ENCODE data around the gene C19orf73.

Gene C19orf73

GRCh38 chr19:49120868-49121267 is 1.9 kb upstream of the C19orf73 start:
- no peak for DNase-seq

- DNase-seq = no peak
These were observed 1.4 kb upstream of the C19orf73 start for GRCh38 chr19:49120325-49120683.

- DNase-seq = no peak
These were observed 725 bp upstream of the C19orf73 start, which contains the start of gene PPFIA3 for GRCh38 chr19:49119411-49120324. Gene PPFIA3, plus strand, starts transcription at chr19:49119544. Its CDS starts 8,330 bp downstream, at chr19:49127874.

DNA sequence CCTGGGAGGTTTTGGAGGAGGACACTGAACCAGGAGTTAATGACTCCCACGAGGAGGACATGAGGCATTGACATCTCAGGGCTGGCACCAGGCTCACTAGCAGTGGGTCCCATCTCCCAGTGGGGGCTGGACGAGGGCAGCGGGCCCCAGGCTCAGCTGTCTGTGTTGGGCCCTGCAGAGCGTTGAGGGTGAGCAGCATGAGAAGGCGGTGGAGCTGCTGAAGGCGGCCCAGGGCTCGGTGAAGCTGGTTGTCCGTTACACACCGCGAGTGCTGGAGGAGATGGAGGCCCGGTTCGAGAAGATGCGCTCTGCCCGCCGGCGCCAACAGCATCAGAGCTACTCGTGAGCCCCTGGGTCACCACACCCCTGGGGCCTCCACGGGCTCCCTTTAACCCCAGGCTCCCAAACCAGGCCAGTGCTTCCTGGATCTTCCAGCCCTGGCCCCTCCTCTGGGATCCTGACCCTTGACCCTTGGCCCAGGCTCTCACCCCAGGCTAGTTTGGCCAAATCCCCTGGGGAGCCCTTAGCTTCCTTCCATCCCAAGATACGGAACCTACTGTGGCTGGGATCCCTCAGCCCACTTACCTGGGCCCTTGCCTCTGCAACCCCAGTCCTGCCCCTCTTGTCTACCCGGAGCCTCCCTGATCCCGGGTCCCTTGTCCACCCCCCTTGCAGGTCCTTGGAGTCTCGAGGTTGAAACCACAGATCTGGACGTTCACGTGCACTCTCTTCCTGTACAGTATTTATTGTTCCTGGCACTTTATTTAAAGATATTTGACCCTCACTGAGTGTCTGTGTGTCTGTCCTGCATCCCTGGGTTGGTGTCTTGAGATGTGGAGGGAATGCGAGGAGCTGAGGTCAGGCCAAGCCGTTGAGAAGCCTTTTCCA is 1.0 kb downstream of the C19orf73 start:
- no peak for DNase-seq

DNA sequence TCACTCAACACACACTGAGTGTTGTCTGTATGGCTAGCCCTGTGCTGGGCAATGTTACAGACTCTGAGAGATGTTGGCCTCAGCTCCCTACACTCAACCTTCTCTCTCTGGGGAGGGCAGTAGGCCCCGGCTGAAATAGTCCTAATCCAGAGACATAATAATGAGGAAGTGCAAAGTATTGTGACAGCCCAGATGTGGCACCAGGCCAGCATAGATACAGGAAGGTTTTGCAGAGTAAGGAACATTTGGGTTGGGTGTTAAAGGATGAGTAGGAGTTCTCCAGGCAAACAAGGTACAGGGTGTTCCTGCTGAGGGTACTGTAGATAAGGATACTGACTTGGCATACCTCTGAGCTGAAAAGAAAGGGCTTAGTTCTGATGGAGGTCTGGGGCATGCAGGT is 2.4 kb downstream of the C19orf73 start:
- DNase-seq = no peak

- DNase-seq = peak; percentile 50
These were observed 4.1 kb downstream of the C19orf73 start for GRCh38 chr19:49114630-49115363.

- peak; percentile 55 for DNase-seq
These were observed 4.9 kb downstream of the C19orf73 start, which contains the start of gene LIN7B for GRCh38 chr19:49113762-49114629. Gene LIN7B, plus strand, starts transcription at chr19:49114370. Its CDS starts 35 bp downstream, at chr19:49114405.

- DNase-seq = no peak
These were observed 7.5 kb downstream of the C19orf73 start for GRCh38 chr19:49111218-49111998.

DNA sequence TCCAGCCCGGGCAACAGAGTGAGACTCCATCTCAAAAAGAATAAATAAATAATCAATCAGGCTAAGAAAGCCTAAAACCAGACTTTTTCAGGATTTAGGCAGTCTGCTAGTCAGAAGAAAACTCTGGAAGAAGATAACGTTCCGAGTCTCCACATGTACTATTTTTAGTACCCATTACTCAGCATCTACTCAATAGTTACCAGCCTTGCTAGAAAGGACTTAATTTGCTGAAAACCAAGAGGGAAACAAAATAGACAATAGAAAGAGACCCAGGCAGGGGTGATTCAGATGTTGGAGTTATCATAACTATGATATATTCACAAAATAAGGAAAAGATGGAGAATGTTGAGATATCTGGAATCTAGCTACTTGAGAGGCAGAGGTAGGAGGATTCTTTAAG is 8.4 kb downstream of the C19orf73 start:
- DNase-seq = no peak

GRCh38 chr19:49109569-49110233 is 9.2 kb downstream of the C19orf73 start:
- DNase-seq = no peak

GRCh38 chr19:49109051-49109450 is 9.9 kb downstream of the C19orf73 start:
- DNase-seq = no peak

- DNase-seq = no peak
These were observed 11.1 kb downstream of the C19orf73 start for GRCh38 chr19:49107625-49108459.

DNA sequence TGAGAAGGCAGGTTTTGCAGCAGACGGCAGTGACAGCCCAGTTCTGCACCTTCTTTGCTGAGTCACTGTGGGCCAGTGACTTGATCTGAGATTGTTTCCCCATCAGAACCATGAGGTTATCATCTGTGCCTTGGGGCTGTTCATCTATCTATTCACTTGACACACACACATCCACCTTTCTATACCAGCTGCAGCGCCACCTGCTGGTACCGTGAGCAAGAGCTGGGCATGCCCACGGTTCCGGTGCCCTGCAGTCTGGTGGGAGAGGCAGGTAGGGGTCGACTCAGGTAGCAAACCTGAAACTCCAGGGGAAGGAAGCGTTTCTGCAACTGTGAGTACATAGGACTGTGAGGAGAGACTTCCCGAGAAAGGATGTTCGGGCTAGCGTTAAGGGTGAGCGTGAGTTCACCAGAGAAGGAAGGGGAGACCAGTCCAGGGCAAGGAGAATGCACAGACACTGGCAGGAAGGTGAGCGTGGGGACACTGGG is 12.3 kb downstream of the C19orf73 start:
- no peak for DNase-seq

DNA sequence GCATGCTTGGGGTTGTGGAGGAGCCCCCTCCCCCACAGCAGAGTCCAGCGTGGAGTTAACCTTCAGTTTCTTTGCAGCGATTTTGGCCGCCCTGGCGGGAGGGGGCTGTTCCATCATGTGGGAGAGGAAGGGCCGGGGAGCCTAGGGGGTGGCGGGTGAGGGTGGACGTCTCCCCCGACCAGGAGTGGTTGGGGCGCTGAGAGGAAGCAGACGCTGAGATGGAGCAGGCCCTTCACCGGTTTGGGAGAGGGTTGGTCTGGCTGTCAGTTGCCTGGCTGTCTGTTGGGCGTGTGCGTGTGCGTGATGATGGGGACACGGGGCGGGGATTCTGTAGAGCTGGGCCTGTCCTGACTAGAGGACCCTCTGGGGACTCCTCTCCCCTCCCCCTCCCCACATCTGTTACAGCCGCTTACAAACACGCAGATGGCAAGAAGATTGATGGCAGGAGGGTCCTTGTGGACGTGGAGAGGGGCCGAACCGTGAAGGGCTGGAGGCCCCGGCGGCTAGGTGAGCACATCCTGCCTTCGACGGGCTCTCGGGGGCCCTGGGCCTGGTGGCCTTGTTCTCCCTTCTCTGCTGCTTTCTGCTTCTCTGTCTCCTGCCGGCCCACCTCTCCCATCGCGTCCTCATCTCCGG is 14.6 kb downstream of the C19orf73 start:
- no peak for DNase-seq

DNA sequence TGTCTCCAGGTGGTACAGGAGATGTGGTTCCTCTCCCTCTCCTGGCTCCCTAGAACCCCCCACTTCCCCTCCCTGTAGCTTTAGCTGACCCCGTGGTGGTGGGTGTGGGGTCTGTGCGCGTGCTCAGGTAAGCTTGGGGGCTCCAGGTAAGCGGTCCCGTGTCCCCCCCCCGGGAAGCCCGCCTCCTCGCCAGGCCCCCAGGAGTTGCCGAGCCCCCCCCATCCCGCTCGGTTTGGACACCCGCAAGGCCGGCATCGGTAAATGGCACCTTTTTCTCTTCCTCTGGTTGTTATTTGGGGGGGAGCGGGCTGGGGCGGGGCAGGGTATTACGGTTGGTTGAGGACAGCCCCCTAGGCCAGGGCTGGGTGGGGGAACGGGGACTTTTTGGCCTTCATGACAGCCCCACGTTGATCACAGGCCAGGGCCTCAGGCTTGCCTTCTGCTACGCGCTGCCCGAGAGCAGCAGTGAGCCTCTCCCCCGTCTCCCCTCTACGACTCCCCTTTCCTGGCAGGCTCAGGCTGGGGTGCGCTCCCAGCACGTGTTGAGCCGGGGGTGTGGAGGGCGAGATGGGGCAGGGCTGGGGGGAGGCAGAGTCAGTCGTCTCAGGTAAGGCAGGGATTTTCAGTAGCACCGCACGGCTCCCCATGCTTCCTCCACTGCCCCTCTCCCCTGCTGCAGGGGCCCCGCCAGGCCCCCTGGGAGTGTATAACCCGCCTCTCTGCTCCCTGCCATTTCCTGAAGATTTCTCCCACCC is 15.4 kb downstream of the C19orf73 start:
- no peak for DNase-seq

GRCh38 chr19:49102303-49102702 is 16.6 kb downstream of the C19orf73 start:
- no peak for DNase-seq

GRCh38 chr19:49101160-49101559 is 17.8 kb downstream of the C19orf73 start:
- DNase-seq = no peak

DNA sequence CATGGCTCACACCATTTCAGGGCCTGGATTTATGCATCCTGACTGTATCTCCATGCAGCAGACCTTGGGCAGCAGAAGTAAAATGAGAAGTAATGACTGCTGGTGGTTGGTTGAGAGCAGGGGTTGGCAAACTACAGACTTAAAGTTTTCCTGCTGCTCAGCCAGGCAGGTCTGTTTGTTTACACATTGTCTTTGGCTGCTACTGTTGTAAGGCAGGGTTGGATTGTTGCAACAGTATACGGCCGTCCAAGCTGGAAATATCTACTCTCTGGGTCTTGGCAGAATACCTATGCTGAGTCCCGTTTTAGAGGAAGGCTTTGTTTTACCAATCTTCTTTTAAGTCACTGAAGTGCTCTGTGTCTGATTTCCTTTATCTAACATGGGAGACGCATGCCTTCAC is 20.1 kb downstream of the C19orf73 start:
- DNase-seq = no peak

All from DMS 273 treated with DMSO at 0.1 percent for 48 hours (cell line).